Measurements from ENCODE around the gene ITGAD.

The ITGAD gene

GRCh38 chr16:31423801-31424200, 30.7 kb downstream of the ITGAD start:
- H3K9ac ChIP-seq (ENCODE audit: low read length), result no peak overlapping the region
- H3K9me3 ChIP-seq (ENCODE audit: low read length), result no peaks in the 10 kb centered on the region
- H3K4me3 ChIP-seq (ENCODE audit: low read depth in 1 of 2, low read length in 2 of 2), result no peak overlapping the region
- no peak overlapping the region for H3K27ac ChIP-seq (ENCODE audit: low read depth, low read length)
- H3K27me3 ChIP-seq (ENCODE audit: control insufficient read depth in 1 of 2, insufficient read depth in 2 of 2, low read length in 2 of 2), result no peaks in the 10 kb centered on the region
- H3K4me1 ChIP-seq (ENCODE audit: insufficient read depth, low read length), result peaks cover 5% of the 10 kb centered on the region
- no peaks in the 10 kb centered on the region for H3K36me3 ChIP-seq (ENCODE audit: insufficient read depth, low read length)

DNA sequence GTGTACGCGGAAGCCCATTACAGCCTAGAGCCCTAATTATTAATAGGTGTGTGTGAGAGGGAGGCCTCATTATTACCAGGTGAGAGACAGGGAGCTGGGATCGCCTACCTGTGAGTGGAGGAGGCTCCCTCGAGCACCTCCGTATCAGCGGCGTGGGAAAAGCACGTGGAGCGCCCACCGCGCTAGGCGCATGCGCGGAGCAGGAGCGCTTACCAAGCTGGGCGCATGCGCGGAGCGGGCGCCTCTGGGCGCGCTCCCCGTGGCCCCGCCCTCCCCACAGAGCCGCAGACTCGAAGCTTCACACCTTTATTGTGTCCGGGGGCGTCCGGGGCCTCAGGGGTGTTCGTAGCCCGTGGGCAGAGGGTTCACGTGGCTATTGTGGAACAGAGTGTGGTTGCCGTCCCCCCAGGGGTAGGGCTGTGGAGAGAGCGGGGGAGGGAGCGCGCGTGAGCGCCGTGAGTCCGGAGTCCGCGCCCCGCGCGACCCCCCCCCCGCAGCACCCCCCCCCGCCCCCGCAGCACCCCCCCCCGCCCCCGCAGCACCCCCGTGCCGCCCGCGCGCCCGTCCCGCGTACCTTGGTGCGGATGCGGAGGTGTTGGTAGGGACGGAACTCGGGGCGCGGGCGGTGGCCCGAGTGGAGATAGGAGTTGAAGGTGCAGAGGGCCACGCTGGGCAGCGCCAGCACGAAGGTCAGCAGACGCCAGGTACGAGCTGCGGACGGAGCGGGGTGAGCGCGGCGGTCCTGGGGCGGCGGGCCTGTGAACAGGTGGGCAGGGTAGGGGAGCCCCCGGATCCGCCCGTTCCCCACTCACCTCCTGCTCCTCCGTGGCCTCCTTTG, 34.5 kb downstream of the ITGAD start:
- H3K27ac ChIP-seq (ENCODE audit: low read depth, low read length), result no peak overlapping the region
- no peaks in the 10 kb centered on the region for H3K27me3 ChIP-seq (ENCODE audit: control insufficient read depth in 1 of 2, insufficient read depth in 2 of 2, low read length in 2 of 2)
- H3K9me3 ChIP-seq (ENCODE audit: low read length), result no peaks in the 10 kb centered on the region
- H3K4me3 ChIP-seq (ENCODE audit: low read depth in 1 of 2, low read length in 2 of 2), result peak overlapping the region in 1 of 2 donors; percentile 35
- no peak overlapping the region for H3K9ac ChIP-seq (ENCODE audit: low read length)
- H3K36me3 ChIP-seq (ENCODE audit: insufficient read depth, low read length), result no peaks in the 10 kb centered on the region
- H3K4me1 ChIP-seq (ENCODE audit: insufficient read depth, low read length), result peaks cover 5% of the 10 kb centered on the region

DNA sequence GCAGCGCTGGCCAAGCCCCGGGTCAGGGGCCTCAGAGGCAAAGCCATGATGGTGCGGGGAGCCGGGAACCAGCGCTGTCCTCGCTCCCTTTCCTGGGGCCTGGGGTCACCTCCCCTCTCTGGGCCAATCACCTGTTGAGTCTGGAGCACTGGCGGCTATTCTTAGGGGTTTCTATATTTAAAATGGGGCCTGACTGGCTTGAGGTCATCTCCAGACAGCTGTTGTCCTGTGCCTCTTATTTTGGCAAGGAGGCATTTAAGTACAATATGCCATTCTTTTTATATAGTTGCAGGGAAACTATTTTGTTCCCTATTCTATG, 35.1 kb downstream of the ITGAD start, which contains the start of gene COX6A2:
TSS of gene COX6A2 (minus strand) at position 82 of the 319 bp plus-strand sequence. CDS start at position 47, 35 bp downstream.
- Histone ChIP-seq H3K36me3 (ENCODE audit: insufficient read depth, low read length) (no peaks in the 10 kb centered on the region), H3K4me1 (ENCODE audit: insufficient read depth, low read length) (peaks cover 5% of the 10 kb centered on the region), H3K9me3 (ENCODE audit: low read length) (no peaks in the 10 kb centered on the region), H3K4me3 (ENCODE audit: low read depth in 1 of 2, low read length in 2 of 2) (peak within 1 kb of the TSS in 1 of 2 donors; percentile 35), H3K27me3 (ENCODE audit: control insufficient read depth in 1 of 2, insufficient read depth in 2 of 2, low read length in 2 of 2) (no peaks in the 10 kb centered on the region), H3K27ac (ENCODE audit: low read depth, low read length) (no peak within 1 kb of the TSS), H3K9ac (ENCODE audit: low read length) (no peak within 1 kb of the TSS)

DNA sequence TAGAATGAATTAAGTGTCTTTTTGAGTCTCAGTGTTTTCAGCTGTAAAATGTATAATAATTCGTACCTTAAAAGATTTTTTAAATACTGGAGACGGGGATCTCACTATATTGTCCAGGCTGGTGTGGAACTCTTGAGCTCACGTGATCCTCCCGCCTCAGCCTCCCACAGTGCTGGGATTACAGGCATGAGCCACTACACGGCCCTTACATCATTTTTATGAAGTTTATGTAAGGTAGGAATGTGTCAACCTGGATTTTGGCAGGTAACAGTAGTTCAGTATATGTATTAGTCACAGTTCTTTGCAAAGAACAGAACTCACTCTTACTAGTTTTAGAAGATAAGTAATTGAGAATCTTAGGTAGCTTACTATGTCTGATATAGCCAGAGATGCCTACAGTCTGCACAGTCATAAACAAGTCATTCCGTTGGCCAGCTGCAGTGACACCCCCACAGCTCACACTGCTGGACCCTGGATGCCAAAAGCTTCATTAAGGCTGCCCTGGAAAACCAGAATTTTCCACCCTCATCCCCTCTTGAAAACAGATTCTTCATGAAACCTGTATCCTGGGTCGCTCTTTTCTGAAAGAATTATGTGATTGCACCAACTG, 35.6 kb downstream of the ITGAD start:
- H3K9ac ChIP-seq (ENCODE audit: low read length), result no peak overlapping the region
- H3K4me3 ChIP-seq (ENCODE audit: low read depth in 1 of 2, low read length in 2 of 2), result no peak overlapping the region
- no peaks in the 10 kb centered on the region for H3K27me3 ChIP-seq (ENCODE audit: control insufficient read depth in 1 of 2, insufficient read depth in 2 of 2, low read length in 2 of 2)
- H3K9me3 ChIP-seq (ENCODE audit: low read length), result no peaks in the 10 kb centered on the region
- H3K36me3 ChIP-seq (ENCODE audit: insufficient read depth, low read length), result no peaks in the 10 kb centered on the region
- no peak overlapping the region for H3K27ac ChIP-seq (ENCODE audit: low read depth, low read length)
- peaks cover 5% of the 10 kb centered on the region for H3K4me1 ChIP-seq (ENCODE audit: insufficient read depth, low read length)

- Histone ChIP-seq H3K4me3 (ENCODE audit: low read depth in 1 of 2, low read length in 2 of 2) (no peak overlapping the region), H3K27ac (ENCODE audit: low read depth, low read length) (no peak overlapping the region), H3K36me3 (ENCODE audit: insufficient read depth, low read length) (no peaks in the 10 kb centered on the region), H3K4me1 (ENCODE audit: insufficient read depth, low read length) (peaks cover 5% of the 10 kb centered on the region), H3K27me3 (ENCODE audit: control insufficient read depth in 1 of 2, insufficient read depth in 2 of 2, low read length in 2 of 2) (no peaks in the 10 kb centered on the region), H3K9me3 (ENCODE audit: low read length) (no peaks in the 10 kb centered on the region), H3K9ac (ENCODE audit: low read length) (no peak overlapping the region)
Observed at GRCh38 chr16:31429314-31429713, 36.2 kb downstream of the ITGAD start.

GRCh38 chr16:31429796-31430195, 36.7 kb downstream of the ITGAD start:
- Histone ChIP-seq H3K27me3 (ENCODE audit: control insufficient read depth in 1 of 2, insufficient read depth in 2 of 2, low read length in 2 of 2) (no peaks in the 10 kb centered on the region), H3K27ac (ENCODE audit: low read depth, low read length) (no peak overlapping the region), H3K9ac (ENCODE audit: low read length) (no peak overlapping the region), H3K36me3 (ENCODE audit: insufficient read depth, low read length) (no peaks in the 10 kb centered on the region), H3K9me3 (ENCODE audit: low read length) (no peaks in the 10 kb centered on the region), H3K4me1 (ENCODE audit: insufficient read depth, low read length) (peaks cover 5% of the 10 kb centered on the region), H3K4me3 (ENCODE audit: low read depth in 1 of 2, low read length in 2 of 2) (no peak overlapping the region)

DNA sequence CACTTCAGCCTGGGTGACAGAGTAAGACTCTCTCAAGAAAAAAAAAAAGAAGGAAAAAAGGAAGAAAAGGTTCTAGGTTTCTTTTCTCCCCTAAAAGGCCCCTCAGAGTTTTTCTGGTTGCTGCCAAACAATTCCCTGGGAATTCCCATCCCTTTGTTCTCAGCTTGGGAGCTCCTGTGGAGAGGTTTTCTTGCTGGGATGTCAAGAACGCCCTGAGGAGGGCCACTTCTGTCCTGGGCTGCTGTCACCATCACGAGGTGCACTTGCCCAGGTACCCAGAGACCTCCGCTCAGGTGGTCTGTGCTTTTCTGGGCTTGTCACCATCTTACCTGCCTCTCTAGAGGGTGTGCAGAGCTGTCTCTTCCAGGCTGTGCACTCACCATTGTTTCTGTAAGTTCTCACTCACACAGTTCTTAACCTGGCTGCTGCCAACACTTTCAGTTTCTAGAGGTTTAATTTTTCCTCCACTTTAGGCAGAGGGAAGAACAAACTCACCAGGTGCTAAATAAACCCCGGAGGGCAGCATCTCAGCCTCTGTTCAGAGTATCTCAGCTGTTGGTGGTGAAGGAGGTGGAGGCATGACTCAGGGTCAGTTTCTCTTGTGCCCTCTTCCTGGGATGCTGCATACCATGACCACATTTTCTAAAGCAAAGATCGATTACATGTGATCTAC, 37.4 kb downstream of the ITGAD start:
- H3K27ac ChIP-seq (ENCODE audit: low read depth, low read length), result no peak overlapping the region
- peaks cover 5% of the 10 kb centered on the region for H3K4me1 ChIP-seq (ENCODE audit: insufficient read depth, low read length)

GRCh38 chr16:31435341-31436220, 42.4 kb downstream of the ITGAD start:
- H3K9me3 ChIP-seq (ENCODE audit: low read length), result no peaks in the 10 kb centered on the region
- no peak overlapping the region for H3K4me3 ChIP-seq (ENCODE audit: low read depth in 1 of 2, low read length in 2 of 2)
- no peaks in the 10 kb centered on the region for H3K4me1 ChIP-seq (ENCODE audit: insufficient read depth, low read length)

More for the DNA sequence above, 37.4 kb downstream of the ITGAD start:
- no peaks in the 10 kb centered on the region for H3K27me3 ChIP-seq (ENCODE audit: control insufficient read depth in 1 of 2, insufficient read depth in 2 of 2, low read length in 2 of 2)
- no peaks in the 10 kb centered on the region for H3K36me3 ChIP-seq (ENCODE audit: insufficient read depth, low read length)
- no peaks in the 10 kb centered on the region for H3K9me3 ChIP-seq (ENCODE audit: low read length)
- H3K9ac ChIP-seq (ENCODE audit: low read length), result no peak overlapping the region
- H3K4me3 ChIP-seq (ENCODE audit: low read depth in 1 of 2, low read length in 2 of 2), result no peak overlapping the region

DNA sequence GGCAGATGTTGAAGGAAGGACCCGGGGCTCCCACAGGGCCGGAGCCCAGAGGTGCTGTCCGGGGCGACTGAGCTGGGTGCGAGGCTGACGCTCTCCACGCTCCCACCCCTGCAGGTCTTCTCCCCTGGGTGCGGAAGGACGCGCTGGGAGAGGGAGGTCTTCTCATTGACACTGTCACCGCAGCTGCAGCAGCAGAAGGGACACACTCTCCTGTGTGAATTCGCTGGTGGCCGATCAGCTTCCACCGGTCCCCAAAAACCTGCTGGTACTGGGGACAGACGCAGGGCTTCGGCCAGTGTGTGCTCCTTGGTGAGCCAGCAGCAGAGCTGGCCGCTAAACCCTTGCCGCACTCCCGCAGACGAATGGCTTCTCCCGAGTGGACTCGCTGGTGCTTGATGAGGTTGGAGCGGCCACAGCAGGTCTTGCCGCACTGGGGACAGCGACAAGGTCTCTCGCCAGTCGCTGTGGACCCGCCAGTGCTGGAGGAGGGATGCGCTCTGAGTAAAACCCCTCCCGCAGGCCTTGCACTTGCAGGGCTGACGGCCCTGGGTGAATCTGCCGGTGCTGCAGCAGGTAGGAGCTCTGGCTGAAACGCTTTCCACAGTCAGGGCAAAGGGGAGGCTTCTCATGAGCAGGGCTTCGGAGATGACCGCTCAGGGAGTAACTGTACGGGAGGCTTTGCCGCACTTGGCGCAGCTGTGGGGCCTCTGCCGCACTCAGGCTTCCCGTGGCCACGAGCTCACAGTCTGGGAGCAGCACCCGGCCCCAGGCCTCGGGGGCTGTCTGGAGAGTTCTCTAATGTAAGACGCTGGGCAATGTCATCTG, 43.3 kb downstream of the ITGAD start:
- Histone ChIP-seq H3K9ac (ENCODE audit: low read length) (no peak overlapping the region), H3K4me3 (ENCODE audit: low read depth in 1 of 2, low read length in 2 of 2) (no peak overlapping the region), H3K36me3 (ENCODE audit: insufficient read depth, low read length) (no peaks in the 10 kb centered on the region), H3K4me1 (ENCODE audit: insufficient read depth, low read length) (no peaks in the 10 kb centered on the region), H3K27me3 (ENCODE audit: control insufficient read depth in 1 of 2, insufficient read depth in 2 of 2, low read length in 2 of 2) (no peaks in the 10 kb centered on the region), H3K9me3 (ENCODE audit: low read length) (no peaks in the 10 kb centered on the region), H3K27ac (ENCODE audit: low read depth, low read length) (no peak overlapping the region)

More at GRCh38 chr16:31435341-31436220, 42.4 kb downstream of the ITGAD start:
- no peak overlapping the region for H3K27ac ChIP-seq (ENCODE audit: low read depth, low read length)
- H3K36me3 ChIP-seq (ENCODE audit: insufficient read depth, low read length), result no peaks in the 10 kb centered on the region
- H3K9ac ChIP-seq (ENCODE audit: low read length), result no peak overlapping the region
- H3K27me3 ChIP-seq (ENCODE audit: control insufficient read depth in 1 of 2, insufficient read depth in 2 of 2, low read length in 2 of 2), result no peaks in the 10 kb centered on the region

DNA sequence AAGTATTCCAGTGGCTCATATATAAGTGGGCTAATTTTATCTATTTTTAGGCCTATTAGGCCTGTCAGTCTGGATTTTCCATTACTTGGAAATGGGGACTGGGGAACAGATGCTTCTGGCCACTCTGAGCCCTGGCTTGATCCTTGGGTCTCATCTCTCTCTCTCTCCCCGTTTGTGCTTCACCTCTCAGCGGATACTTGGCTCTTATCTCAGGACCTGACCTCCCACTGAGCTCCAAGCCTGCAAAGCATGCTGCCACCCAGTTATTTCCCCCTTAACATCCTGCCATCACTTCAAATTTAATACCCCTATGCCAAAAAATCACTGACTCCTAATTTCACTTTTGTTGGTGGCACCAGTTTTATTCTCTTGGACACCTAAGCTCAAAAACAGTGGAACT, 45.3 kb downstream of the ITGAD start:
- Histone ChIP-seq H3K4me3 (ENCODE audit: low read depth in 1 of 2, low read length in 2 of 2) (no peak overlapping the region), H3K36me3 (ENCODE audit: insufficient read depth, low read length) (no peaks in the 10 kb centered on the region), H3K9me3 (ENCODE audit: low read length) (no peaks in the 10 kb centered on the region), H3K27ac (ENCODE audit: low read depth, low read length) (no peak overlapping the region), H3K4me1 (ENCODE audit: insufficient read depth, low read length) (peaks cover 6% of the 10 kb centered on the region), H3K27me3 (ENCODE audit: control insufficient read depth in 1 of 2, insufficient read depth in 2 of 2, low read length in 2 of 2) (no peaks in the 10 kb centered on the region), H3K9ac (ENCODE audit: low read length) (no peak overlapping the region)
